RWPE1 (cell line): ENCODE results near the gene STRN3.
"Not testable (repeated sequence)": the region's sequence is repeated elsewhere in the genome, so short reads cannot be mapped to it uniquely, and the experiment has no call there.

Source experiments
- CTCF ChIA-PET: fragments of 350-600 bp; sonication (Branson Sonifier 250); formaldehyde crosslinking; extraction: SDS; loops from one replicate; lab custom pipeline; 2021; lab: Yijun Ruan, JAX
- POLR2A ChIA-PET: fragments of 400-600 bp; formaldehyde crosslinking; extraction: SDS; loops from one replicate; lab custom pipeline; 2020; ENCODE audit warnings: antibody characterized with exemption; ENCODE audit not compliant: low non-redundant PET; lab: Yijun Ruan, JAX
- DNase-seq: peaks from one replicate; pipeline ENCODE4 v3.0.0; 2012; ENCODE audit warnings: low spot score
- H3K27ac ChIP-seq: fragments of 450-650 bp; 2 replicates; pipeline ENCODE4 v1.5.1; 2017
- TF ChIP-seq, protein P1 (sequence below): fragments of 450-650 bp; conservative IDR thresholded peaks from 2 replicates; pipeline ENCODE4 v1.5.1; 2017; ENCODE audit warnings: low read depth, mild to moderate bottlenecking

STRN3 gene

DNA sequence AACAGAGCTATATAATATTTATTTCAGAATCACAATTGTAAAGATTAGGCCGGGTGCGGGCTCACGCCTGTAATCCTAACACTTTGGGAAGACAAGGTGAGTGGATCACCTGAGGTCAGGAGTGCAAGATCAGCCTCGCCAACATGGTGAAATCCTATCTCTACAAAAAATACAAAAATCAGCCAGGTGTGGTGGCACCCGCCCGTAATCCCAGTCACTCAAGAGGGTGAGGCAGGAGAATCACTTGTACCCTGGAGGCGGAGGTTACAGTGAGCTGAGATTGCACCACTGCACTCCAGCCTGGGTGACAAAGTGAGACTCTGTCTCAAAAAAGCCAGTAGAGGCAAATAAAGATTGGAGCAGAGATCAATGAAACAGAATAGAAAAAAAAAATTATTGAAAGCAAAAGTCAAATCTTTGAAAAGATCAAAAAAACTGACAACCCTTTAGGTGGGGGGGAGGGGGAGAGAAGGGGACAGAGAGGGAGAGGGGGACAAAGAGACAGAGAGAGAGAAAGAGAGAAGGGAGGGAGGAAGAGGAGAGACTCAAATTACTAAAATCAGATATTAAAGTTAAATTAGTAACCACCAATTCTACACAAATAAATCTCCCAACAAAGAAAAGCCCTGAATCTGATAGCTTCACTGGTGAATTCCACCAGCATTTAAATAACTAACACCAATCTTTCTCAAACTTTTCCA lies 53.1 kb downstream of the STRN3 start:
- DNase-seq, result no peak
- ChIA-PET CTCF (interaction anchor here (0.5 to 1.3 kb wide), 2 partner anchors 7 to 21 kb away, joined by 3 to 4 read pairs; no protein-coding TSS in a partner anchor), POLR2A (no interaction called here)
- no peak overlapping the region for H3K27ac ChIP-seq
- TF ChIP-seq, protein P1, sequence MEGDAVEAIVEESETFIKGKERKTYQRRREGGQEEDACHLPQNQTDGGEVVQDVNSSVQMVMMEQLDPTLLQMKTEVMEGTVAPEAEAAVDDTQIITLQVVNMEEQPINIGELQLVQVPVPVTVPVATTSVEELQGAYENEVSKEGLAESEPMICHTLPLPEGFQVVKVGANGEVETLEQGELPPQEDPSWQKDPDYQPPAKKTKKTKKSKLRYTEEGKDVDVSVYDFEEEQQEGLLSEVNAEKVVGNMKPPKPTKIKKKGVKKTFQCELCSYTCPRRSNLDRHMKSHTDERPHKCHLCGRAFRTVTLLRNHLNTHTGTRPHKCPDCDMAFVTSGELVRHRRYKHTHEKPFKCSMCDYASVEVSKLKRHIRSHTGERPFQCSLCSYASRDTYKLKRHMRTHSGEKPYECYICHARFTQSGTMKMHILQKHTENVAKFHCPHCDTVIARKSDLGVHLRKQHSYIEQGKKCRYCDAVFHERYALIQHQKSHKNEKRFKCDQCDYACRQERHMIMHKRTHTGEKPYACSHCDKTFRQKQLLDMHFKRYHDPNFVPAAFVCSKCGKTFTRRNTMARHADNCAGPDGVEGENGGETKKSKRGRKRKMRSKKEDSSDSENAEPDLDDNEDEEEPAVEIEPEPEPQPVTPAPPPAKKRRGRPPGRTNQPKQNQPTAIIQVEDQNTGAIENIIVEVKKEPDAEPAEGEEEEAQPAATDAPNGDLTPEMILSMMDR, result no peak

DNA sequence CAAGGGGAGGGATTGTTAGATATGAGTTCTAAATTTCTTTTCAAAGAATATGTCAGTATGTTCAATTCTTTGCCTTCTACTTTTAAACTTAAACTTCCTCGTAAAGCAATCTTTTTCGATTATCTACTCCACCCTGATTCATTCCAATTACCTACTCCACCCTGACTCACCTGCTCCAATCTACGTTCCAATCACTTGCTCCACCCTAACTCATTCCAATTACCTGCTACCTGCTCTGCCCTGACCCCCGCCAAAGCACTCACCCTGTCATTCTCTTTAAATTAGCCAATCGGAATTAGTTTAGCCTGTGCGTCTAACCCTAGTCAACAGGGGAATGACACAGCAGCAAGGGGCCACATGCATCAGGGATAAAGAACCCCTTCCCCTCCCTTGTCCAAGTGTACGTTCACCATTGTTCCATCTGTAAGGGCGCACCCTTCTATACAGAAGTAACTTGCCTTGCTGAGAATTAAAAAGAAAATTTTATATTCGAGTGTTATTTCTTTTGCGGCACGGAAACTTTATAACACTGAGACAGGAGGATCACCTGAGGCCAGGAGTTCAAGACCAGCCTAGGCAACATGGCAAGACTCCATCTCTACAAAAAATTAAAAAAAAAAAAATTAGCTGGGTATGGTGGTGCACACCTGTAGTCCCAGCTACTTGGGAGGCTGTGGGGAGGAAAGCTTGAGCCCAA lies 54.0 kb downstream of the STRN3 start:
- H3K27ac ChIP-seq, POLR2A ChIA-PET, DNase-seq: not testable (repeated sequence)
- CTCF ChIA-PET, result interaction anchor here (1.3 kb wide), 1 partner anchor 8 kb away, joined by 4 read pairs; no protein-coding TSS in a partner anchor

DNA sequence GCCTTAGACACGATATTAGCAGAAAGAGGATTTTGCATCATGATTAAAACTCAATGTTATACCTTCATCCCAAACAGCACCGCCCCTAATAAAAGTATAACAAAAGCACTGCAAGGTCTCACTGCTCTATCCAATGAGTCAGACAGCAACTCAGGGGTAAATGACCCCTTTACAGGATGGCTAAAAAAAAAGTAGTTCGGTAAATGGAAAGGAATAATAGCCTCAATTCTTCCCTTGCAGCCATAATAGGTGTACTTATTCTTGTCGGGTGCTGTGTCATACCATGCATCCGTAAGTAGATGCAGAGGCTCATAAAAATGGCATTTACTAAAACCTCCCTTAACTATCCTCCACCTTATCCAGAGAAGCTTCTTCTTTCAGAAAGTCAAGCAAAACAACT lies 54.6 kb downstream of the STRN3 start:
- no peak overlapping the region for H3K27ac ChIP-seq
- CTCF ChIA-PET, result interaction anchor here (1.3 kb wide), 1 partner anchor 9 kb away, joined by 4 read pairs; no protein-coding TSS in a partner anchor
- no peak for DNase-seq
- TF ChIP-seq, protein P1, result no peak
- POLR2A ChIA-PET, result no interaction called here

DNA sequence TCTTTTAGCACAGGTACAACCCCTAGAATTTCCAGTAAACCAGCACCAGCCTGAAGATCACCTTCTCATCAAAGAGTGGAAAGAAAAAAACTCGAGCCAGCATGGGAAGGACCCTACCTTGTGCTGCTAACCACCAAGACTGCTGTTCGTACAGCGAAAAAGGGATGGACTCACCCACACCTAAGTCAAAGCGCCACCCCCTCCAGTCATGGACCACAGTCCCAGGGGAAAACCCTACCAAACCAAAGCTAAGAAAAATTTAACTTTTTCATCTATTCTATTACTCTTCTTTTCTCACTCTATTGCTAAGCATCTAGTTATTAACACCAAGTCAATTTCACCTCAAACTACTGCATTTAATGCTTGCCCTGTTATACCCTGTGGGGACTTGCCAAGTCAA lies 56.4 kb downstream of the STRN3 start:
- H3K27ac ChIP-seq, CTCF ChIA-PET: not testable (repeated sequence)

DNA sequence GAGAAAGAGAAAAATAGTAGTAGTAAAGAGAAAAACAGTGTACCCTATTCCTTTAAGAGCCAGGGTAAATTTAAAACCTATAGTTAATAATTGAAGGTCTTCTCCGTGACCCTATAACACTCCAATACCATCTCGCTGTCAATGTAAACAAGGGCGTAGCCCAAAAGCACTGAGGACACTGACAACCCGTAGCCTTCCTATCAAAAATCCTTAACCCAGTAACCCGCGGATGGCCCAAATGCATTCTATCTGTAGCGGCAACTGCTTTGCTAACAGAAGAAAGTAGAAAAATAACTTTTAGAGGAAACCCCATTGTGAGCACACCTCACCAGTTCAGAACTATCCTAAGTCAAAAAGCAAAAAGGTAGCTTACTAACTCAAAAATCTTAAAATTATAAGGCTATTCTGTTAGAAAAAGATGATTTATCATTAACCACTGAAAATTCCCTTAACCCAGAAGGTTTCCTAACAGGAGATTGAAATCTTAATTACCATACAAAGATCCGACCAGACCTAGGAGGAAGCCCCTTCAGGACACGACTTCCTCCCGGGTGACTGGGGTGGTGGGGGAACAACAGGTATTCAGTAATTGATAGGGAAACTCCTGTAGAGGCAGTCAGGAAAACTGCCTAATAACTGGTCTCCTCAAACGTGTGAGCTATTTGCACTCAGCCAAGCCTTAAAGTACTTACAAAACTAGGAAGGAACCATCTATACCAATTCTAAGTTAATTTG lies 58.6 kb downstream of the STRN3 start:
- POLR2A ChIA-PET, CTCF ChIA-PET, H3K27ac ChIP-seq, DNase-seq: not testable (repeated sequence)

More for the DNA sequence above, 56.4 kb downstream of the STRN3 start:
- POLR2A ChIA-PET, DNase-seq: not testable (repeated sequence)

DNA sequence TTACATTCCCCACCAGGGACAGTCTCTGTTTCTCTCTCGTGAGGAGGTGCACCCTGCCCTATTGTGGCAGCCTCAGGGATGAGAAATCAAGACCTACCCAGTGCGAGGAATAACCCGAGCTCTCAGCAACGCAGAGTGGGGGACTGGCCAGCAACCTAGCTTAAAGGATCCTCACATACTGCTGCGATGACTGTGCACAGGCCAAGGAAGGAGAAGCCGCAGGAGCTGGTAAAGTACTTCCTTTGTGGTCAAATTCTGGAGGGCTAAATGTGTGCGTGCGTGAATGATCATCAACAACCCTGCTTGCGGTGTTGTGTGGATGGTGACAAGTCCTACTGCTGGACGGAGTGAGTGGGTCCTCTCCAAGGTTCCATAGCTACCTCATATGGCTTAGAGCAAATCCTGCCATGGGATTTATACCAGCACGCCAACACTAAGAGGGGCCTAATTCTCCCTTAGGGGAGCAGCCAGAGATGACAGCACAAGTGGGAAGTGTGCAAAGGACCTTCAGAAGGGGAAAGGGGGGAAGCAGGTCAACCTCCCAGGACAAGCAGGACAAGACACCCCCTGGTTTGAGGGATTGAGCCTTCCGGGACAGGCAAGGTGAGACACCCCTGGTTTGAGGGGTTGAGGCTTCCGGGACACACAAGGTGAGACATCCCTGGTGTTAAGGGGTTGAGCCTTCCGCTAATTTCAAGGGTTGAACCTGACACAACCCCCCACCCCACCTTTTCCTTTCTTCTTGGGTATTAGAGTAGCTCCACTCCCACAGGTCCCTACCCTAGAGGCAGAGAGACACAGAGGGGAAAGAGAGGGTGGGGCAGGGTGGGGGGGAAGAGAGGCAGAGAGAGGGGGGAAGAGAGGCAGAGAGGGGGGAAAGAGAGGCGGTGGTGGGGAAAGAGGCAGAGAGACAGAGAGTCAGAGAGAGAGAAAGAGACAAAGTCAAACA lies 59.5 kb downstream of the STRN3 start:
- DNase-seq, result peak; percentile 5
- TF ChIP-seq, protein P1, result no peak
- ChIA-PET CTCF (no interaction called here), POLR2A (no interaction called here)
- no peak overlapping the region for H3K27ac ChIP-seq

DNA sequence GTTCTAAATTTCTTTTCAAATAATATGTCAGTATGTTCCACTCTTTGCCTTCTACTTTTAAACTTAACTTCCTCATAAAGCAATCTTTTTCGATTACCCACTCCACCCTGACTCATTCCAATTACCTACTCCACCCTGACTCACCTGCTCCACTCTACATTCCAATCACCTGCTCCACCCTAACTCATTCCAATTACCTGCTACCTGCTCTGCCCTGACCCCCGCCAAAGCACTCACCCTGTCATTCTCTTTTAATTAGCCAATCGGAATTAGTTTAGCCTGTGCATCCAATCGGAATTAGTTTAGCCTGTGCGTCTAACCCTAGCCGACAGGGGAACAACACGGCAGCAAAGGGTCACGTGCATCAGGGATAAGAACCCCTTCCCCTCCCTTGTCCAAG lies 60.3 kb downstream of the STRN3 start:
- H3K27ac ChIP-seq, CTCF ChIA-PET, POLR2A ChIA-PET: not testable (repeated sequence)
- peak; percentile 27 for DNase-seq

DNA sequence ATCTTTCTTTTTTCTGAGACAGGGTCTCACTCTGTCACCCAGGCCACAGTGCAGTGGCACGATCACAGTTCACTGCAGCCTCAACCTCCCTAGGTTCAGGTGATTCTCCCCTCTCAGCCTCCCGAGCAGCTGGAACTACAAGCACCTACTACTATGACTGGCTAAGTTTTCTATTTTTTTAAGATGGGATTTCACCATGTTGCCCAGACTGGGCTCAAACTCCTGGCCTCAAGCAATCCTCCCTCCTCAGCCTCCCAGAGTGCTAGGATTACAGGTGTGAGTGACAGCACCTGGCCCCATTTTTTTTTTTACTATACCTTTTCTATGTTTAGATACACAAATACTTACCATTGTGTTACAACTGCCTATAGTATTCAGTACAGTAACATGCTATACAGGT lies 63.6 kb downstream of the STRN3 start:
- CTCF ChIA-PET, H3K27ac ChIP-seq, DNase-seq, POLR2A ChIA-PET: not testable (repeated sequence)
